BE2C (cell line): ENCODE results near the gene OTUD3. TPM values are rescaled to one million over a fixed set of nuclear protein-coding genes. Genes with fewer than 3 reads are reported as not detected.

Experiments
- DNase-seq: peaks from one replicate; pipeline ENCODE4 v3.0.0-alpha.2; 2020
- H3K27me3 ChIP-seq: fragments of 250-450 bp; sonication (Bioruptor Pico); 2 replicates; pipeline ENCODE4 v1.5.1; 2020; ENCODE audit warnings: mild to moderate bottlenecking
- H3K36me3 ChIP-seq: fragments of 250-450 bp; sonication (Bioruptor Pico); 2 replicates; pipeline ENCODE4 v1.5.1; 2020; ENCODE audit warnings: mild to moderate bottlenecking
- H3K4me1 ChIP-seq: fragments of 250-450 bp; sonication (Bioruptor Pico); 2 replicates; pipeline ENCODE4 v1.5.1; 2020
- H3K4me3 ChIP-seq: 2 replicates; pipeline ENCODE4 v1.5.1; 2011; ENCODE audit warnings: low read depth, low read length
- H3K9me3 ChIP-seq: fragments of 250-450 bp; sonication (Bioruptor Pico); 2 replicates; pipeline ENCODE4 v1.5.1; 2020
- polyA plus RNA-seq: library from polyadenylated mRNA; unstranded; fragments of >200 nt; gene quantifications from one replicate; pipeline ENCODE4 v1.2.1, GENCODE V29; 2012; ENCODE audit warnings: low read depth, missing spikeins; ENCODE audit not compliant: insufficient read length, insufficient read depth
- TF ChIP-seq, protein P1 (sequence below): IDR thresholded peaks from 2 replicates; pipeline ENCODE4 v1.5.1; 2012; ENCODE audit warnings: mild to moderate bottlenecking, low read depth, low read length

Gene OTUD3
- polyA plus RNA-seq, result 5.4 TPM

DNA sequence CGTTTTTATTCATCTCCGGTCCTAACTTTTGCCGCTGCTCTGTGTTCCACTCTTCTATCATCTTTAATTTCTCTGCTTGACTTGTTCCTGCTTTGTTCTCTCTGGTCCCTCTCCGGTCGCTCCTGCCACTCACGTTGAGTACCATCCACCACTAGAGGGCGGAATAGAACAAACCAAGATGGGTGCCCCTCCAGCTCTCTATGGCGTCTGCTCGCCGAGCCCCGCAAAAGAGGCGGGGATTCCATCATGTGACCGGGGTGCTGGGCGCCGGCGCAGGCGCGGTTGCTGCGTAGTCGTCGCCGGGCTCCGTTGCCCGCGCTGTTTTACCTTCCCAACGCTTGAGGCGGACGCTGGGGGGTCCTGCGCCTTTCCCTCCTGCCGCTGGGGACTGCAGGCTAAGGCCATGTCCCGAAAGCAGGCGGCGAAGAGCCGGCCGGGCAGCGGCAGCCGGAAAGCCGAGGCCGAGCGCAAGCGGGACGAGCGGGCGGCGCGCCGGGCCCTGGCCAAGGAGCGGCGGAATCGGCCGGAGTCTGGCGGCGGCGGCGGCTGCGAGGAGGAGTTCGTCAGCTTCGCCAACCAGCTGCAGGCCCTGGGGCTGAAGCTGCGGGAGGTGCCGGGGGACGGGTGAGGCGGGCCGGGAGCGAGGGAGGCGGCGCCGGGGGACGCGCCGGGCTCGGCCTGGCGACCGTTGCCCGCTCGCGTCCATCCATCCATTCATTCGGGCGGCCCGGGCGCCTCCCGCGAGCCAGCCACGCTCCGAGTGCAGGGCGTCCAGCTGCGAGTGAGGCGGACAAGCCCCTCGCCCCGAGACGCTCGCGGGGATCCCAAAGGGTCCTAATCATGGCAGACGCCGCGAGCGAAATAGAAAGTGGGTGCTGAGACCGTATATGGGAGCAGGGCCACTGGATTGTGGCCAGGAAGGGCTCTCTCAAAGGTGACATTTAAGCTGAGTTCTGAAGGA lies at the start of gene OTUD3:
OTUD3 (plus strand) TSS at position 285 of the 961 bp plus-strand sequence; CDS start at position 404, 119 bp downstream.
- no peaks in the 10 kb centered on the region; the same call in 1 of the 2 replicates for H3K9me3 ChIP-seq
- peak; percentile 91 for DNase-seq
- no peaks in the 10 kb centered on the region for H3K27me3 ChIP-seq
- no peaks in the 10 kb centered on the region; the same call in 1 of the 2 replicates for H3K36me3 ChIP-seq
- H3K4me3 ChIP-seq, result peak within 1 kb of the TSS; percentile 84
- TF ChIP-seq, protein P1, sequence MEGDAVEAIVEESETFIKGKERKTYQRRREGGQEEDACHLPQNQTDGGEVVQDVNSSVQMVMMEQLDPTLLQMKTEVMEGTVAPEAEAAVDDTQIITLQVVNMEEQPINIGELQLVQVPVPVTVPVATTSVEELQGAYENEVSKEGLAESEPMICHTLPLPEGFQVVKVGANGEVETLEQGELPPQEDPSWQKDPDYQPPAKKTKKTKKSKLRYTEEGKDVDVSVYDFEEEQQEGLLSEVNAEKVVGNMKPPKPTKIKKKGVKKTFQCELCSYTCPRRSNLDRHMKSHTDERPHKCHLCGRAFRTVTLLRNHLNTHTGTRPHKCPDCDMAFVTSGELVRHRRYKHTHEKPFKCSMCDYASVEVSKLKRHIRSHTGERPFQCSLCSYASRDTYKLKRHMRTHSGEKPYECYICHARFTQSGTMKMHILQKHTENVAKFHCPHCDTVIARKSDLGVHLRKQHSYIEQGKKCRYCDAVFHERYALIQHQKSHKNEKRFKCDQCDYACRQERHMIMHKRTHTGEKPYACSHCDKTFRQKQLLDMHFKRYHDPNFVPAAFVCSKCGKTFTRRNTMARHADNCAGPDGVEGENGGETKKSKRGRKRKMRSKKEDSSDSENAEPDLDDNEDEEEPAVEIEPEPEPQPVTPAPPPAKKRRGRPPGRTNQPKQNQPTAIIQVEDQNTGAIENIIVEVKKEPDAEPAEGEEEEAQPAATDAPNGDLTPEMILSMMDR, result peak; percentile 71
- H3K4me1 ChIP-seq, result peaks cover 4% of the 10 kb centered on the region

DNA sequence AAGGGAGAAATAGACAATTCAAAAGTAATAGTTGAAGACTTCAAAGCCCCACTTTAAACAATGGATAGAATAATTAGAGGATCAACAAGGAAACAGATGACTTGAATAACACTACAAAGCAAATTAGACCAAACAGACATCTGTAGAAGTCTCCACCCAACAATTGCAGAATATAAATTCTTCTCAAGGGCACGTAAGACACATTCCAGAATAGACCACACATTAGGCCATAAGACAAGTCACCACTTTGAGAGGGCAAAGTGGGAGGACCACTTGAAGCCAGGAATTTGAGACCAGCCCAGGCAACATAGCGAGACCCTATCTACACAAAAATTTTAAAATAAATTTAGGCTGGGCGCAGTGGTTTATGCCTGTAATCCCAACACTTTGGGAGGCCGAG lies 46.6 kb upstream of the OTUD3 start:
- no peak overlapping the region for H3K4me3 ChIP-seq
- H3K9me3 ChIP-seq, result no peaks in the 10 kb centered on the region
- DNase-seq, result no peak
- H3K36me3 ChIP-seq, result no peaks in the 10 kb centered on the region
- TF ChIP-seq, protein P1, result no peak
- no peaks in the 10 kb centered on the region for H3K4me1 ChIP-seq
- no peaks in the 10 kb centered on the region for H3K27me3 ChIP-seq

DNA sequence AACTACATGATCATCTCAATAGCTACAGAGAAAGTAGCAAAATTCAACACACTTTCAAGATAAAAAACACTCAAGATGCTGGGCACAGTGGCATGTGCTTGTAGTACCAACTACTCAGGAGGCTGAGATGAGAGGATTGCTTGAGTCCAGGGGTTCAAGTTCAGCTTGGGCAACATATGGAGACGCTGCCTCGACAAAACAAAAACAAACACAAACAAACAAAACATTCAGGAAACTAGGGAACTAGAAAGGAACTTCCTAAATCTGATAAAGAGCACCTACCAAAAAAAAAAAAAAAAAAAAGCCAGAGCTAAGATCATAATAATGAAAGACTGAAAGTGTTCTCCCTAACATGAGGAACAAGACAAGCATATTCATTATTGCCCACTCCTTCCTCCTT lies 44.3 kb upstream of the OTUD3 start:
- no peak for DNase-seq
- H3K4me3 ChIP-seq, result no peak overlapping the region
- H3K9me3 ChIP-seq, result no peaks in the 10 kb centered on the region
- H3K36me3 ChIP-seq, result no peaks in the 10 kb centered on the region
- TF ChIP-seq, protein P1, result no peak
- H3K27me3 ChIP-seq, result no peaks in the 10 kb centered on the region
- H3K4me1 ChIP-seq, result no peaks in the 10 kb centered on the region

- H3K36me3 ChIP-seq, result no peaks in the 10 kb centered on the region
- no peaks in the 10 kb centered on the region for H3K9me3 ChIP-seq
- H3K4me3 ChIP-seq, result no peak overlapping the region
- H3K4me1 ChIP-seq, result no peaks in the 10 kb centered on the region
- TF ChIP-seq, protein P1, result no peak
- no peaks in the 10 kb centered on the region for H3K27me3 ChIP-seq
- no peak for DNase-seq
Observed at GRCh38 chr1:19840228-19840627, 42.0 kb upstream of the OTUD3 start.

- no peaks in the 10 kb centered on the region for H3K36me3 ChIP-seq
- H3K9me3 ChIP-seq, result no peaks in the 10 kb centered on the region
- H3K4me3 ChIP-seq, result no peak overlapping the region
- DNase-seq, result no peak
- no peaks in the 10 kb centered on the region for H3K27me3 ChIP-seq
- TF ChIP-seq, protein P1, result no peak
- H3K4me1 ChIP-seq, result no peaks in the 10 kb centered on the region
Observed at GRCh38 chr1:19844731-19845495, 37.3 kb upstream of the OTUD3 start.
